ENCODE measurements around the gene ELOVL6. TPM values are rescaled to one million over a fixed set of nuclear protein-coding genes. Genes with fewer than 3 reads are reported as not detected.

ELOVL6 gene
- polyA plus RNA-seq, 1 donor from 2014 or later, result 21.3 TPM

- no peak for TF ChIP-seq SMC3 (conservative IDR thresholded peaks at IDR 0.05; ENCODE audit: poor library complexity)
- no peak for TF ChIP-seq EZH2 (IDR thresholded peaks at IDR 0.05; ENCODE audit: borderline replicate concordance, insufficient read depth, low read length, poor library complexity, severe bottlenecking)
- TF ChIP-seq MXI1 (conservative IDR thresholded peaks at IDR 0.05; ENCODE audit: poor library complexity, severe bottlenecking), result no peak
- TF ChIP-seq CTCF (IDR thresholded peaks at IDR 0.05; ENCODE audit: poor library complexity, severe bottlenecking), result no peak
- no peak for TF ChIP-seq RAD21 (conservative IDR thresholded peaks at IDR 0.05)
- no peak for TF ChIP-seq EP300 (conservative IDR thresholded peaks at IDR 0.05; ENCODE audit: poor library complexity, severe bottlenecking)
- no peak for TF ChIP-seq POLR2AphosphoS5 (IDR thresholded peaks at IDR 0.05)
- no peak for TF ChIP-seq TAF1 (IDR thresholded peaks at IDR 0.05; ENCODE audit: low read depth)
- Histone ChIP-seq H3K4me3 (ENCODE audit: low read length) (no peak overlapping the region), H3K9me2 (ENCODE audit: insufficient read depth, low read length) (no peaks in the 10 kb centered on the region), H2AFZ (ENCODE audit: low read depth, low read length) (no peak overlapping the region), H3K36me3 (ENCODE audit: insufficient read depth, low read length) (no peaks in the 10 kb centered on the region), H3K27me3 (ENCODE audit: insufficient read depth, low read depth, low read length) (no peaks in the 10 kb centered on the region), H4K20me1 (ENCODE audit: insufficient read depth) (no peaks in the 10 kb centered on the region), H3K9me3 (ENCODE audit: low read length) (no peaks in the 10 kb centered on the region), H3K4me2 (ENCODE audit: low read length) (no peak overlapping the region), H3F3A (ENCODE audit: insufficient read depth, low read length, poor library complexity, severe bottlenecking) (no peaks in the 10 kb centered on the region), H3K79me2 (replicated peaks; ENCODE audit: insufficient read depth, low read length) (peaks cover 12% of the 10 kb centered on the region), H3K27ac (ENCODE audit: low read length) (peak overlapping the region; percentile 51), H3K9ac (ENCODE audit: low read length) (no peak overlapping the region)
These were observed 33.6 kb downstream of the ELOVL6 start for GRCh38 chr4:110164856-110165255.

- Histone ChIP-seq H3K36me3 (ENCODE audit: insufficient read depth, low read length) (no peaks in the 10 kb centered on the region), H3K9ac (ENCODE audit: low read length) (no peak overlapping the region), H3K9me2 (ENCODE audit: insufficient read depth, low read length) (no peaks in the 10 kb centered on the region), H3K4me3 (ENCODE audit: low read length) (no peak overlapping the region), H3F3A (ENCODE audit: insufficient read depth, low read length, poor library complexity, severe bottlenecking) (no peaks in the 10 kb centered on the region), H3K27me3 (ENCODE audit: insufficient read depth, low read depth, low read length) (no peaks in the 10 kb centered on the region), H3K4me2 (ENCODE audit: low read length) (no peak overlapping the region), H3K79me2 (replicated peaks; ENCODE audit: insufficient read depth, low read length) (peaks cover 12% of the 10 kb centered on the region), H4K20me1 (ENCODE audit: insufficient read depth) (no peaks in the 10 kb centered on the region), H2AFZ (ENCODE audit: low read depth, low read length) (no peak overlapping the region), H3K9me3 (ENCODE audit: low read length) (no peaks in the 10 kb centered on the region), H3K27ac (ENCODE audit: low read length) (no peak overlapping the region)
- TF ChIP-seq CTCF (IDR thresholded peaks at IDR 0.05; ENCODE audit: poor library complexity, severe bottlenecking) (no peak), REST (IDR thresholded peaks at IDR 0.05; ENCODE audit: borderline replicate concordance) (no peak), EP300 (conservative IDR thresholded peaks at IDR 0.05; ENCODE audit: poor library complexity, severe bottlenecking) (no peak), RAD21 (conservative IDR thresholded peaks at IDR 0.05) (no peak), SMC3 (conservative IDR thresholded peaks at IDR 0.05; ENCODE audit: poor library complexity) (no peak), EZH2 (IDR thresholded peaks at IDR 0.05; ENCODE audit: borderline replicate concordance, insufficient read depth, low read length, poor library complexity, severe bottlenecking) (no peak), TAF1 (IDR thresholded peaks at IDR 0.05; ENCODE audit: low read depth) (no peak), POLR2AphosphoS5 (IDR thresholded peaks at IDR 0.05) (no peak), MXI1 (conservative IDR thresholded peaks at IDR 0.05; ENCODE audit: poor library complexity, severe bottlenecking) (no peak)
These were observed 34.2 kb downstream of the ELOVL6 start for GRCh38 chr4:110164251-110164650.
